PFSK-1 (cell line): ENCODE measurements around the gene RGL4.

ENCODE experiments used
- FOXP2 ChIP-seq: optimal IDR thresholded peaks from 2 replicates; pipeline ENCODE3; 2011; ENCODE audit warnings: borderline replicate concordance, control low read depth, inconsistent platforms; ENCODE audit not compliant: insufficient read depth; ENCODE audit errors: extremely low read length, extremely low read depth
- POLR2AphosphoS5 ChIP-seq: IDR thresholded peaks from 2 replicates; pipeline ENCODE4 v1.6.1; 2012; ENCODE audit warnings: low read depth, mild to moderate bottlenecking, control low read depth, low read length, moderate library complexity
- REST ChIP-seq, 2 experiments: IDR thresholded peaks; 2 replicates each; pipeline versions ENCODE4 v1.6.1 to v1.8.0; 2011 to 2012; ENCODE audit warnings: low read depth in 2 of 2, low read length in 2 of 2, control low read depth in 1 of 2, inconsistent platforms in 1 of 2, mild to moderate bottlenecking in 1 of 2, moderate library complexity in 1 of 2; ENCODE audit not compliant: insufficient read depth in 1 of 2
- SIN3A ChIP-seq: IDR thresholded peaks from 2 replicates; pipeline ENCODE4 v1.6.1; 2012; ENCODE audit warnings: mild to moderate bottlenecking, low read length, moderate library complexity, borderline replicate concordance; ENCODE audit not compliant: insufficient read depth
- TAF1 ChIP-seq: IDR thresholded peaks from 2 replicates; pipeline ENCODE4 v1.6.1; 2012; ENCODE audit warnings: low read length, control low read depth, borderline replicate concordance; ENCODE audit not compliant: insufficient read depth

Gene RGL4

GRCh38 chr22:23722724-23723123 lies 31.9 kb downstream of the RGL4 start:
- TF ChIP-seq POLR2AphosphoS5 (no peak), REST (IDR thresholded peaks at IDR 0.05; ENCODE audit: insufficient read depth in 1 of 2, low read depth in 2 of 2, low read length in 2 of 2) (no peak), FOXP2 (no peak), TAF1 (no peak), SIN3A (no peak)

- no peak for TF ChIP-seq REST (IDR thresholded peaks at IDR 0.05; ENCODE audit: insufficient read depth in 1 of 2, low read depth in 2 of 2, low read length in 2 of 2)
- no peak for TF ChIP-seq SIN3A
- no peak for TF ChIP-seq FOXP2
- no peak for TF ChIP-seq TAF1
- no peak for TF ChIP-seq POLR2AphosphoS5
Measured at GRCh38 chr22:23737696-23738095, 46.9 kb downstream of the RGL4 start.

- TF ChIP-seq TAF1 (no peak), FOXP2 (no peak), SIN3A (no peak), POLR2AphosphoS5 (no peak), REST (IDR thresholded peaks at IDR 0.05; ENCODE audit: insufficient read depth in 1 of 2, low read depth in 2 of 2, low read length in 2 of 2) (no peak)
Measured at GRCh38 chr22:23742505-23743264, 51.9 kb downstream of the RGL4 start.

GRCh38 chr22:23743303-23743705 lies 52.5 kb downstream of the RGL4 start:
- TF ChIP-seq TAF1 (no peak), SIN3A (no peak), REST (IDR thresholded peaks at IDR 0.05; ENCODE audit: insufficient read depth in 1 of 2, low read depth in 2 of 2, low read length in 2 of 2) (no peak), POLR2AphosphoS5 (no peak), FOXP2 (no peak)
